Erythroblast (primary cell): ENCODE results near the gene GAS6.
"Not testable (repeated sequence)": the region's sequence is repeated elsewhere in the genome, so short reads cannot be mapped to it uniquely, and the experiment has no call there.

Experiments used
- GATA1 ChIP-seq: IDR thresholded peaks from 2 replicates; pipeline ENCODE4 v1.6.1; 2011; ENCODE audit warnings: low read depth, mild to moderate bottlenecking, control low read depth, low read length, moderate library complexity
- POLR2A ChIP-seq: IDR thresholded peaks from 2 replicates; pipeline ENCODE4 v1.6.1; 2011; ENCODE audit warnings: mild to moderate bottlenecking, low read length

DNA sequence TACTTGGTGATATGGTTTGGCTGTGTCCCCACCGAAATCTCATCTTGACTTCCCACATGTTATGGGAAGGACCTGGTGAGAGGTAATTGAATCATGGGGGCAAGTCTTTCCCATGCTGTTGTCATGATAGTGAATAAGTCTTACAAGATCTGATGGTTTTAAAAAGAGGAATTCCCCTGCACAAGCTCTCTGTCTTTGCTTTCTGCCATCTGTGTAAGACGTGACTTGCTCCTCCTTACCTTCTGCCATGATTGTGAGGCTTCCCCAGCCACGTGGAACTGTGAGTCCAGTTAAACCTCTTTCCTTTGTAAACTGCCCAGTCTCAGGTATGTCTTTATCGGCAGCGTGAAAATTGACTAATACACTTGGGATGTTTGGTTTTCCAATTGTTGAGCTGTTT lies 4.0 kb upstream of the GAS6 start:
- not testable (repeated sequence) for TF ChIP-seq POLR2A, GATA1
